ENCODE measurements around the gene NDC1.

Gene NDC1

GRCh38 chr1:53729456-53730223 lies 108.5 kb downstream of the NDC1 start:
- no peak for DNase-seq

GRCh38 chr1:53728702-53729455 lies 109.2 kb downstream of the NDC1 start:
- DNase-seq, result no peak

- no peak for DNase-seq
Observed at GRCh38 chr1:53728196-53728595, 109.9 kb downstream of the NDC1 start.

GRCh38 chr1:53727461-53728092 lies 110.5 kb downstream of the NDC1 start:
- DNase-seq, result no peak

- no peak for DNase-seq
Observed at GRCh38 chr1:53726009-53726600, 112.0 kb downstream of the NDC1 start.

- no peak for DNase-seq
Observed at GRCh38 chr1:53725238-53725689, 112.8 kb downstream of the NDC1 start.

GRCh38 chr1:53722025-53722424 lies 116.1 kb downstream of the NDC1 start:
- no peak for DNase-seq

- no peak for DNase-seq
Observed at GRCh38 chr1:53721088-53721487, 117.0 kb downstream of the NDC1 start.

GRCh38 chr1:53719469-53719868 lies 118.6 kb downstream of the NDC1 start:
- DNase-seq, result no peak

- no peak for DNase-seq
Observed at GRCh38 chr1:53718443-53718842, 119.7 kb downstream of the NDC1 start.

- no peak for DNase-seq
Observed at GRCh38 chr1:53717025-53717804, 120.9 kb downstream of the NDC1 start.

GRCh38 chr1:53716150-53716549 lies 121.9 kb downstream of the NDC1 start:
- DNase-seq, result no peak

GRCh38 chr1:53715478-53715877 lies 122.6 kb downstream of the NDC1 start:
- no peak for DNase-seq

Measured in SIG-M5 (cell line).